ENCODE measurements around the gene MAP1B.

MAP1B gene

GRCh38 chr5:72067682-72068470, 39.4 kb upstream of the MAP1B start:
- no peaks in the 10 kb centered on the region for H3K9me3 ChIP-seq (ENCODE audit: insufficient read depth, low read length, severe bottlenecking)
- no peaks in the 10 kb centered on the region for H3K36me3 ChIP-seq (ENCODE audit: insufficient read depth, low read length)
- H4K20me1 ChIP-seq (ENCODE audit: insufficient read depth, low read length), result no peaks in the 10 kb centered on the region; the same call in 1 of the 2 replicates
- ATAC-seq (ENCODE audit: insufficient read depth, low read depth) (no peak), DNase-seq (no peak)
- no peak overlapping the region for H2AFZ ChIP-seq (ENCODE audit: low read depth, low read length)
- no peak overlapping the region for H3K4me2 ChIP-seq (ENCODE audit: insufficient read depth, low read length)
- no peaks in the 10 kb centered on the region for H3K27me3 ChIP-seq (ENCODE audit: insufficient read depth, low read length, poor library complexity)
- no peaks in the 10 kb centered on the region for H3K79me2 ChIP-seq (ENCODE audit: insufficient read depth, low read length)
- no peak overlapping the region for H3K4me3 ChIP-seq (ENCODE audit: low read depth in 1 of 2, low read length in 2 of 2)
- TF ChIP-seq EZH2 (IDR thresholded peaks at IDR 0.05; ENCODE audit: borderline replicate concordance, low read depth, low read length, severe bottlenecking), result no peak
- TF ChIP-seq CTCF (IDR thresholded peaks at IDR 0.05; ENCODE audit: borderline replicate concordance, extremely low read depth, low read length, poor library complexity, severe bottlenecking), result no peak
- no peaks in the 10 kb centered on the region for H3K4me1 ChIP-seq (ENCODE audit: insufficient read depth, low read length)
- H3K27ac ChIP-seq (ENCODE audit: low read length), result no peak overlapping the region
- H3K9ac ChIP-seq (ENCODE audit: low read depth, low read length), result no peak overlapping the region

GRCh38 chr5:72070529-72070928, 36.7 kb upstream of the MAP1B start:
- Histone ChIP-seq H3K79me2 (ENCODE audit: insufficient read depth, low read length) (no peaks in the 10 kb centered on the region), H3K4me3 (ENCODE audit: low read depth in 1 of 2, low read length in 2 of 2) (no peak overlapping the region), H3K27ac (ENCODE audit: low read length) (no peak overlapping the region), H4K20me1 (ENCODE audit: insufficient read depth, low read length) (no peaks in the 10 kb centered on the region; the same call in 1 of the 2 replicates), H2AFZ (ENCODE audit: low read depth, low read length) (no peak overlapping the region), H3K36me3 (ENCODE audit: insufficient read depth, low read length) (no peaks in the 10 kb centered on the region), H3K27me3 (ENCODE audit: insufficient read depth, low read length, poor library complexity) (no peaks in the 10 kb centered on the region), H3K9ac (ENCODE audit: low read depth, low read length) (no peak overlapping the region), H3K9me3 (ENCODE audit: insufficient read depth, low read length, severe bottlenecking) (no peaks in the 10 kb centered on the region), H3K4me2 (ENCODE audit: insufficient read depth, low read length) (no peak overlapping the region), H3K4me1 (ENCODE audit: insufficient read depth, low read length) (no peaks in the 10 kb centered on the region)
- TF ChIP-seq CTCF (IDR thresholded peaks at IDR 0.05; ENCODE audit: borderline replicate concordance, extremely low read depth, low read length, poor library complexity, severe bottlenecking) (no peak), EZH2 (IDR thresholded peaks at IDR 0.05; ENCODE audit: borderline replicate concordance, low read depth, low read length, severe bottlenecking) (no peak)
- DNase-seq (no peak), ATAC-seq (ENCODE audit: insufficient read depth, low read depth) (no peak)

GRCh38 chr5:72071906-72072305, 35.4 kb upstream of the MAP1B start:
- ATAC-seq (ENCODE audit: insufficient read depth, low read depth), result no peak
- Histone ChIP-seq H3K36me3 (ENCODE audit: insufficient read depth, low read length) (no peaks in the 10 kb centered on the region), H4K20me1 (ENCODE audit: insufficient read depth, low read length) (no peaks in the 10 kb centered on the region; the same call in 1 of the 2 replicates), H3K4me3 (ENCODE audit: low read depth in 1 of 2, low read length in 2 of 2) (no peak overlapping the region), H3K79me2 (ENCODE audit: insufficient read depth, low read length) (no peaks in the 10 kb centered on the region), H2AFZ (ENCODE audit: low read depth, low read length) (no peak overlapping the region), H3K4me2 (ENCODE audit: insufficient read depth, low read length) (no peak overlapping the region), H3K27me3 (ENCODE audit: insufficient read depth, low read length, poor library complexity) (no peaks in the 10 kb centered on the region), H3K27ac (ENCODE audit: low read length) (no peak overlapping the region), H3K4me1 (ENCODE audit: insufficient read depth, low read length) (no peaks in the 10 kb centered on the region), H3K9me3 (ENCODE audit: insufficient read depth, low read length, severe bottlenecking) (no peaks in the 10 kb centered on the region), H3K9ac (ENCODE audit: low read depth, low read length) (no peak overlapping the region)
- DNase-seq, result no peak
- no peak for TF ChIP-seq EZH2 (IDR thresholded peaks at IDR 0.05; ENCODE audit: borderline replicate concordance, low read depth, low read length, severe bottlenecking)
- TF ChIP-seq CTCF (IDR thresholded peaks at IDR 0.05; ENCODE audit: borderline replicate concordance, extremely low read depth, low read length, poor library complexity, severe bottlenecking), result no peak
